ENCODE measurements around the gene FMN1.
A peak's percentile ranks its signal among the peaks of the same experiment; 100 is the strongest.

FMN1 gene

GRCh38 chr15:32738666-32739065, 455.8 kb downstream of the FMN1 start:
- H3K36me3 ChIP-seq (ENCODE audit: control insufficient read depth in 1 of 2, insufficient read depth in 2 of 2, low read length in 2 of 2), result no peaks in the 10 kb centered on the region
- no peak overlapping the region for H3K27ac ChIP-seq (ENCODE audit: low read depth, low read length)
- H3K9me3 ChIP-seq (ENCODE audit: control insufficient read depth in 1 of 2, low read length in 2 of 2), result peaks cover 0 to 2% of the 10 kb centered on the region in 2 donors
- H3K4me3 ChIP-seq (ENCODE audit: low read depth in 1 of 2, low read length in 2 of 2), result no peak overlapping the region
- H3K9ac ChIP-seq (ENCODE audit: low read depth in 1 of 2, low read length in 2 of 2), result no peak overlapping the region
- H3K4me1 ChIP-seq (ENCODE audit: control insufficient read depth in 1 of 2, insufficient read depth in 2 of 2, low read length in 2 of 2), result no peaks in the 10 kb centered on the region
- no peaks in the 10 kb centered on the region for H3K27me3 ChIP-seq (ENCODE audit: control insufficient read depth in 1 of 2, insufficient read depth in 2 of 2, low read length in 2 of 2)

- H3K9ac ChIP-seq (ENCODE audit: low read depth in 1 of 2, low read length in 2 of 2), result no peak overlapping the region
- H3K4me1 ChIP-seq (ENCODE audit: control insufficient read depth in 1 of 2, insufficient read depth in 2 of 2, low read length in 2 of 2), result no peaks in the 10 kb centered on the region
- H3K36me3 ChIP-seq (ENCODE audit: control insufficient read depth in 1 of 2, insufficient read depth in 2 of 2, low read length in 2 of 2), result no peaks in the 10 kb centered on the region
- H3K27me3 ChIP-seq (ENCODE audit: control insufficient read depth in 1 of 2, insufficient read depth in 2 of 2, low read length in 2 of 2), result no peaks in the 10 kb centered on the region
- H3K27ac ChIP-seq (ENCODE audit: low read depth, low read length), result no peak overlapping the region
- H3K4me3 ChIP-seq (ENCODE audit: low read depth in 1 of 2, low read length in 2 of 2), result no peak overlapping the region
- H3K9me3 ChIP-seq (ENCODE audit: control insufficient read depth in 1 of 2, low read length in 2 of 2), result peaks cover 0 to 2% of the 10 kb centered on the region in 2 donors
These were observed 457.2 kb downstream of the FMN1 start for GRCh38 chr15:32737304-32737703.

DNA sequence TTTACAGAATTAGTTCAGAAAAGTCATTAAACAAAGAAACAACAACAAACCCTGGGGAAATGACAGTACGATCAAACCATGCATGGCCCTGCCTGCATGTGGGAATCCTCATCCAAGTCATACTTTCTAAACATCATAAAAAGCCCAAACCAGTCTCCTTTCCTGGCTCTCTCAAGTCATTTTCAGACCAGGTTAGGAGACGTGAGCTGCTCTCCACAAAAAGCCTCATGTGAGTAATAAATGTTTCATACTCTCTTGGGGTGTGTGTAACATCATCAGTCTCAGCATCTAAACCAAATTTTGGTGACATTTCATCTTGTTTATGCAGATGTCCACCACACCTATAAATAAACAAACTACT, 457.8 kb downstream of the FMN1 start:
- no peak overlapping the region for H3K27ac ChIP-seq (ENCODE audit: low read depth, low read length)
- H3K36me3 ChIP-seq (ENCODE audit: control insufficient read depth in 1 of 2, insufficient read depth in 2 of 2, low read length in 2 of 2), result no peaks in the 10 kb centered on the region
- no peak overlapping the region for H3K9ac ChIP-seq (ENCODE audit: low read depth in 1 of 2, low read length in 2 of 2)
- no peak overlapping the region for H3K4me3 ChIP-seq (ENCODE audit: low read depth in 1 of 2, low read length in 2 of 2)
- H3K27me3 ChIP-seq (ENCODE audit: control insufficient read depth in 1 of 2, insufficient read depth in 2 of 2, low read length in 2 of 2), result no peaks in the 10 kb centered on the region
- peaks cover 0 to 2% of the 10 kb centered on the region in 2 donors for H3K9me3 ChIP-seq (ENCODE audit: control insufficient read depth in 1 of 2, low read length in 2 of 2)
- H3K4me1 ChIP-seq (ENCODE audit: control insufficient read depth in 1 of 2, insufficient read depth in 2 of 2, low read length in 2 of 2), result no peaks in the 10 kb centered on the region

- H3K27ac ChIP-seq (ENCODE audit: low read depth, low read length), result no peak overlapping the region
- no peaks in the 10 kb centered on the region for H3K36me3 ChIP-seq (ENCODE audit: control insufficient read depth in 1 of 2, insufficient read depth in 2 of 2, low read length in 2 of 2)
- H3K4me1 ChIP-seq (ENCODE audit: control insufficient read depth in 1 of 2, insufficient read depth in 2 of 2, low read length in 2 of 2), result no peaks in the 10 kb centered on the region
- no peaks in the 10 kb centered on the region for H3K27me3 ChIP-seq (ENCODE audit: control insufficient read depth in 1 of 2, insufficient read depth in 2 of 2, low read length in 2 of 2)
- H3K9ac ChIP-seq (ENCODE audit: low read depth in 1 of 2, low read length in 2 of 2), result no peak overlapping the region
- H3K9me3 ChIP-seq (ENCODE audit: control insufficient read depth in 1 of 2, low read length in 2 of 2), result peaks cover 0 to 2% of the 10 kb centered on the region in 2 donors
- H3K4me3 ChIP-seq (ENCODE audit: low read depth in 1 of 2, low read length in 2 of 2), result no peak overlapping the region
These were observed 458.4 kb downstream of the FMN1 start for GRCh38 chr15:32735989-32736700.

GRCh38 chr15:32733281-32733680, 461.2 kb downstream of the FMN1 start:
- no peak overlapping the region for H3K27ac ChIP-seq (ENCODE audit: low read depth, low read length)
- H3K4me1 ChIP-seq (ENCODE audit: control insufficient read depth in 1 of 2, insufficient read depth in 2 of 2, low read length in 2 of 2), result peaks cover 0 to 7% of the 10 kb centered on the region in 2 donors
- no peak overlapping the region for H3K4me3 ChIP-seq (ENCODE audit: low read depth in 1 of 2, low read length in 2 of 2)
- no peak overlapping the region for H3K9ac ChIP-seq (ENCODE audit: low read depth in 1 of 2, low read length in 2 of 2)
- H3K27me3 ChIP-seq (ENCODE audit: control insufficient read depth in 1 of 2, insufficient read depth in 2 of 2, low read length in 2 of 2), result peaks cover 0 to 4% of the 10 kb centered on the region in 2 donors
- no peaks in the 10 kb centered on the region for H3K36me3 ChIP-seq (ENCODE audit: control insufficient read depth in 1 of 2, insufficient read depth in 2 of 2, low read length in 2 of 2)
- no peaks in the 10 kb centered on the region for H3K9me3 ChIP-seq (ENCODE audit: control insufficient read depth in 1 of 2, low read length in 2 of 2)

- Histone ChIP-seq H3K4me3 (ENCODE audit: low read depth in 1 of 2, low read length in 2 of 2) (no peak overlapping the region), H3K9me3 (ENCODE audit: control insufficient read depth in 1 of 2, low read length in 2 of 2) (no peaks in the 10 kb centered on the region), H3K36me3 (ENCODE audit: control insufficient read depth in 1 of 2, insufficient read depth in 2 of 2, low read length in 2 of 2) (no peaks in the 10 kb centered on the region), H3K9ac (ENCODE audit: low read depth in 1 of 2, low read length in 2 of 2) (no peak overlapping the region), H3K27ac (ENCODE audit: low read depth, low read length) (no peak overlapping the region), H3K4me1 (ENCODE audit: control insufficient read depth in 1 of 2, insufficient read depth in 2 of 2, low read length in 2 of 2) (peaks cover 0 to 7% of the 10 kb centered on the region in 2 donors), H3K27me3 (ENCODE audit: control insufficient read depth in 1 of 2, insufficient read depth in 2 of 2, low read length in 2 of 2) (peaks cover 0 to 4% of the 10 kb centered on the region in 2 donors)
These were observed 461.8 kb downstream of the FMN1 start for GRCh38 chr15:32732574-32733157.

- peaks cover 0 to 7% of the 10 kb centered on the region in 2 donors for H3K4me1 ChIP-seq (ENCODE audit: control insufficient read depth in 1 of 2, insufficient read depth in 2 of 2, low read length in 2 of 2)
- no peak overlapping the region for H3K9ac ChIP-seq (ENCODE audit: low read depth in 1 of 2, low read length in 2 of 2)
- peaks cover 0 to 4% of the 10 kb centered on the region in 2 donors for H3K27me3 ChIP-seq (ENCODE audit: control insufficient read depth in 1 of 2, insufficient read depth in 2 of 2, low read length in 2 of 2)
- no peak overlapping the region for H3K27ac ChIP-seq (ENCODE audit: low read depth, low read length)
- no peaks in the 10 kb centered on the region for H3K36me3 ChIP-seq (ENCODE audit: control insufficient read depth in 1 of 2, insufficient read depth in 2 of 2, low read length in 2 of 2)
- H3K9me3 ChIP-seq (ENCODE audit: control insufficient read depth in 1 of 2, low read length in 2 of 2), result no peaks in the 10 kb centered on the region
- H3K4me3 ChIP-seq (ENCODE audit: low read depth in 1 of 2, low read length in 2 of 2), result peak overlapping the region; percentile 10 to 16
These were observed 463.5 kb downstream of the FMN1 start for GRCh38 chr15:32730677-32731654.

GRCh38 chr15:32729700-32730395, 464.7 kb downstream of the FMN1 start:
- H3K27me3 ChIP-seq (ENCODE audit: control insufficient read depth in 1 of 2, insufficient read depth in 2 of 2, low read length in 2 of 2), result peaks cover 0 to 4% of the 10 kb centered on the region in 2 donors

GRCh38 chr15:32723171-32723948, 471.2 kb downstream of the FMN1 start:
- H3K9me3 ChIP-seq (ENCODE audit: control insufficient read depth in 1 of 2, low read length in 2 of 2), result no peaks in the 10 kb centered on the region
- peaks cover 3 to 10% of the 10 kb centered on the region in 2 donors for H3K4me1 ChIP-seq (ENCODE audit: control insufficient read depth in 1 of 2, insufficient read depth in 2 of 2, low read length in 2 of 2)
- peaks cover 21 to 29% of the 10 kb centered on the region in 2 donors for H3K27me3 ChIP-seq (ENCODE audit: control insufficient read depth in 1 of 2, insufficient read depth in 2 of 2, low read length in 2 of 2)
- no peak overlapping the region for H3K27ac ChIP-seq (ENCODE audit: low read depth, low read length)
- H3K36me3 ChIP-seq (ENCODE audit: control insufficient read depth in 1 of 2, insufficient read depth in 2 of 2, low read length in 2 of 2), result no peaks in the 10 kb centered on the region
- no peak overlapping the region for H3K9ac ChIP-seq (ENCODE audit: low read depth in 1 of 2, low read length in 2 of 2)
- H3K4me3 ChIP-seq (ENCODE audit: low read depth in 1 of 2, low read length in 2 of 2), result no peak overlapping the region

More at GRCh38 chr15:32729700-32730395, 464.7 kb downstream of the FMN1 start:
- Histone ChIP-seq H3K27ac (ENCODE audit: low read depth, low read length) (no peak overlapping the region), H3K36me3 (ENCODE audit: control insufficient read depth in 1 of 2, insufficient read depth in 2 of 2, low read length in 2 of 2) (no peaks in the 10 kb centered on the region), H3K4me3 (ENCODE audit: low read depth in 1 of 2, low read length in 2 of 2) (no peak overlapping the region), H3K9ac (ENCODE audit: low read depth in 1 of 2, low read length in 2 of 2) (no peak overlapping the region), H3K9me3 (ENCODE audit: control insufficient read depth in 1 of 2, low read length in 2 of 2) (no peaks in the 10 kb centered on the region), H3K4me1 (ENCODE audit: control insufficient read depth in 1 of 2, insufficient read depth in 2 of 2, low read length in 2 of 2) (peaks cover 0 to 7% of the 10 kb centered on the region in 2 donors)

Measured in duodenal mucosa (tissue), 2 donors.